ENCODE results near the gene MED12L.

Gene MED12L

GRCh38 chr3:151479452-151479851 lies 394.0 kb downstream of the MED12L start:
- Histone ChIP-seq H3K36me3 (ENCODE audit: control insufficient read depth in 5 of 5, insufficient read depth in 5 of 5, low read length in 5 of 5) (no peaks in the 10 kb centered on the region), H3K9me3 (ENCODE audit: control insufficient read depth in 5 of 5, low read length in 5 of 5) (peaks cover 0 to 11% (median 9%) of the 10 kb centered on the region in 5 donors), H3K9ac (ENCODE audit: low read length in 5 of 5) (no peak overlapping the region), H3K27me3 (ENCODE audit: control insufficient read depth in 5 of 5, insufficient read depth in 4 of 5, low read length in 5 of 5) (no peaks in the 10 kb centered on the region), H3K27ac (ENCODE audit: low read depth, low read length) (no peak overlapping the region), H3K4me3 (ENCODE audit: low read depth in 1 of 5, low read length in 5 of 5) (no peak overlapping the region), H3K4me1 (ENCODE audit: control insufficient read depth in 5 of 5, insufficient read depth in 5 of 5, low read length in 5 of 5) (peaks cover 0 to 24% (median 8%) of the 10 kb centered on the region in 5 donors)

GRCh38 chr3:151480492-151480891 lies 395.0 kb downstream of the MED12L start:
- H3K36me3 ChIP-seq (ENCODE audit: control insufficient read depth in 5 of 5, insufficient read depth in 5 of 5, low read length in 5 of 5): no peaks in the 10 kb centered on the region
- no peaks in the 10 kb centered on the region for H3K27me3 ChIP-seq (ENCODE audit: control insufficient read depth in 5 of 5, insufficient read depth in 4 of 5, low read length in 5 of 5)
- no peak overlapping the region for H3K4me3 ChIP-seq (ENCODE audit: low read depth in 1 of 5, low read length in 5 of 5)
- H3K9ac ChIP-seq (ENCODE audit: low read length in 5 of 5): no peak overlapping the region
- peaks cover 0 to 20% (median 8%) of the 10 kb centered on the region in 5 donors for H3K4me1 ChIP-seq (ENCODE audit: control insufficient read depth in 5 of 5, insufficient read depth in 5 of 5, low read length in 5 of 5)
- no peak overlapping the region for H3K27ac ChIP-seq (ENCODE audit: low read depth, low read length)
- peaks cover 0 to 11% (median 9%) of the 10 kb centered on the region in 5 donors for H3K9me3 ChIP-seq (ENCODE audit: control insufficient read depth in 5 of 5, low read length in 5 of 5)

GRCh38 chr3:151483488-151483887 lies 398.0 kb downstream of the MED12L start:
- Histone ChIP-seq H3K9ac (ENCODE audit: low read length in 5 of 5) (no peak overlapping the region), H3K4me3 (ENCODE audit: low read depth in 1 of 5, low read length in 5 of 5) (no peak overlapping the region), H3K27me3 (ENCODE audit: control insufficient read depth in 5 of 5, insufficient read depth in 4 of 5, low read length in 5 of 5) (no peaks in the 10 kb centered on the region), H3K36me3 (ENCODE audit: control insufficient read depth in 5 of 5, insufficient read depth in 5 of 5, low read length in 5 of 5) (no peaks in the 10 kb centered on the region), H3K27ac (ENCODE audit: low read depth, low read length) (no peak overlapping the region), H3K9me3 (ENCODE audit: control insufficient read depth in 5 of 5, low read length in 5 of 5) (peaks cover 0 to 11% (median 9%) of the 10 kb centered on the region in 5 donors), H3K4me1 (ENCODE audit: control insufficient read depth in 5 of 5, insufficient read depth in 5 of 5, low read length in 5 of 5) (peaks cover 0 to 7% (median 0%) of the 10 kb centered on the region in 5 donors)

DNA sequence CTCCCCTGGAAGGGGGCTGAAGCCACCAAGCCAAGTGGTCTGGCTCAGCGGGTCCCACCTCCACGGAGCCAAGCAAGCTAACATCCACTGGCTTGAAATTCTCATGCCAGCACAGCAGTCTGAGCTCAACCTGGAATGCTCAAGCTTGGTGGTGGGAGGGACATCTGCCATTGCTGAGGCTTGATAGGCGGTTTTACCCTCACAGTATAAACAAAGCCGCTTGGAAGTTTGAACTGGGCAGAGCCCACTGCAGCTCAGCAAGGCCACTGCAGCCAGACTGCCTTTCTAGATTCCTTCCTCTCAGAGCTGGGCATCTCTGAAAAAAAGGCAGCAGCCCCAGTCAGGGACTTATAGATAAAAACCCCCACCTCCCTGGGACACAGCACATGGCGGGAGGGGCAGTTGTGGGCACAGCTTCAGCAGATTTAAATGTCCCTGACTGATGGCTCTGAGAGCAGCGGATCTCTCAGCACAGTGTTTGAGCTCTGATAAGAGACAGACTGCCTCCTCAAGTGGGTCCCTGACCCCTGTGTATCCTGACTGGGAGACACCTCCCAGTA lies 398.6 kb downstream of the MED12L start:
- Histone ChIP-seq H3K9me3 (ENCODE audit: control insufficient read depth in 5 of 5, low read length in 5 of 5) (peaks cover 0 to 11% (median 9%) of the 10 kb centered on the region in 5 donors), H3K4me3 (ENCODE audit: low read depth in 1 of 5, low read length in 5 of 5) (no peak overlapping the region), H3K27ac (ENCODE audit: low read depth, low read length) (no peak overlapping the region), H3K4me1 (ENCODE audit: control insufficient read depth in 5 of 5, insufficient read depth in 5 of 5, low read length in 5 of 5) (peaks cover 0 to 1% (median 0%) of the 10 kb centered on the region in 5 donors), H3K9ac (ENCODE audit: low read length in 5 of 5) (no peak overlapping the region), H3K36me3 (ENCODE audit: control insufficient read depth in 5 of 5, insufficient read depth in 5 of 5, low read length in 5 of 5) (no peaks in the 10 kb centered on the region), H3K27me3 (ENCODE audit: control insufficient read depth in 5 of 5, insufficient read depth in 4 of 5, low read length in 5 of 5) (no peaks in the 10 kb centered on the region)

Data from subcutaneous abdominal adipose tissue (tissue), 5 donors.